Parathyroid adenoma (tissue), 2 donors: ENCODE measurements around the gene MYBPC3.

Experiments
- H2AFZ ChIP-seq: fragments of 300-600 bp; sonication (generic); one replicate; pipeline ENCODE4 v1.7.0; 2017; ENCODE audit warnings: antibody characterized with exemption, mild to moderate bottlenecking
- H3K27ac ChIP-seq: fragments of 300-600 bp; sonication (generic); one replicate; pipeline ENCODE4 v1.7.0; 2017
- H3K27me3 ChIP-seq: fragments of 300-600 bp; sonication (generic); one replicate; pipeline ENCODE4 v1.7.0; 2017; ENCODE audit warnings: low read length; ENCODE audit not compliant: control insufficient read depth, insufficient read depth
- H3K36me3 ChIP-seq: fragments of 300-600 bp; sonication (generic); one replicate; pipeline ENCODE4 v1.7.0; 2017; ENCODE audit warnings: low read length; ENCODE audit not compliant: control insufficient read depth, insufficient read depth
- H3K4me1 ChIP-seq: fragments of 300-600 bp; sonication (generic); one replicate; pipeline ENCODE4 v1.7.0; 2017; ENCODE audit warnings: control low read depth
- H3K4me2 ChIP-seq: fragments of 300-600 bp; sonication (generic); one replicate; pipeline ENCODE4 v1.7.0; 2017; ENCODE audit warnings: low read length
- H3K4me3 ChIP-seq: fragments of 300-600 bp; sonication (generic); one replicate; pipeline ENCODE4 v1.7.0; 2017; ENCODE audit warnings: low read depth, low read length
- H3K79me2 ChIP-seq: fragments of 300-600 bp; sonication (generic); one replicate; pipeline ENCODE4 v1.7.0; 2017; ENCODE audit warnings: control low read depth
- H3K9ac ChIP-seq: fragments of 300-600 bp; sonication (generic); one replicate; pipeline ENCODE4 v1.7.0; 2017; ENCODE audit warnings: mild to moderate bottlenecking
- H3K9me3 ChIP-seq: fragments of 300-600 bp; sonication (generic); one replicate; pipeline ENCODE4 v1.7.0; 2017; ENCODE audit warnings: low read length; ENCODE audit not compliant: control insufficient read depth
- CTCF ChIP-seq: fragments of 300-600 bp; sonication (generic); IDR thresholded peaks from one replicate; pipeline ENCODE4 v1.7.0; 2017; ENCODE audit warnings: antibody characterized with exemption, mild to moderate bottlenecking
- donor health status: primary hyperparathyroidism.

Gene MYBPC3

GRCh38 chr11:47342036-47342803 is 10.3 kb downstream of the MYBPC3 start:
- Histone ChIP-seq H3K9me3 (no peaks in the 10 kb centered on the region), H2AFZ (no peak overlapping the region), H3K4me1 (no peaks in the 10 kb centered on the region), H3K9ac (no peak overlapping the region), H3K27me3 (no peaks in the 10 kb centered on the region), H3K4me3 (no peak overlapping the region), H3K79me2 (no peaks in the 10 kb centered on the region), H3K27ac (no peak overlapping the region), H3K4me2 (no peak overlapping the region), H3K36me3 (no peaks in the 10 kb centered on the region)
- TF ChIP-seq CTCF = no peak

GRCh38 chr11:47340980-47341775 is 11.3 kb downstream of the MYBPC3 start:
- Histone ChIP-seq H3K4me1 (no peaks in the 10 kb centered on the region), H3K4me2 (no peak overlapping the region), H3K9ac (no peak overlapping the region), H3K36me3 (no peaks in the 10 kb centered on the region), H3K27ac (no peak overlapping the region), H3K9me3 (no peaks in the 10 kb centered on the region), H3K27me3 (no peaks in the 10 kb centered on the region), H3K79me2 (no peaks in the 10 kb centered on the region), H2AFZ (no peak overlapping the region), H3K4me3 (no peak overlapping the region)
- no peak for TF ChIP-seq CTCF

- no peaks in the 10 kb centered on the region for H3K4me1 ChIP-seq
- no peak overlapping the region for H3K9ac ChIP-seq
- no peak overlapping the region for H3K4me3 ChIP-seq
- no peaks in the 10 kb centered on the region for H3K27me3 ChIP-seq
- H2AFZ ChIP-seq = no peak overlapping the region
- H3K4me2 ChIP-seq = no peak overlapping the region
- H3K36me3 ChIP-seq = no peaks in the 10 kb centered on the region
- no peaks in the 10 kb centered on the region for H3K9me3 ChIP-seq
- no peak overlapping the region for H3K27ac ChIP-seq
- no peaks in the 10 kb centered on the region for H3K79me2 ChIP-seq
- TF ChIP-seq CTCF = no peak
Observed at GRCh38 chr11:47340010-47340409, 12.5 kb downstream of the MYBPC3 start.

- no peak for TF ChIP-seq CTCF
- Histone ChIP-seq H3K4me1 (no peaks in the 10 kb centered on the region), H2AFZ (no peak overlapping the region), H3K9ac (no peak overlapping the region), H3K36me3 (no peaks in the 10 kb centered on the region), H3K27ac (no peak overlapping the region), H3K4me2 (no peak overlapping the region), H3K4me3 (no peak overlapping the region), H3K79me2 (no peaks in the 10 kb centered on the region), H3K9me3 (no peaks in the 10 kb centered on the region), H3K27me3 (no peaks in the 10 kb centered on the region)
Observed at GRCh38 chr11:47338396-47339241, 13.9 kb downstream of the MYBPC3 start.
